GM18870 (cell line): ENCODE results near the gene GH1.
"Not testable (repeated sequence)": the region's sequence is repeated elsewhere in the genome, so short reads cannot be mapped to it uniquely, and the experiment has no call there.

Experiments
- ATAC-seq: cut with Tn5 transposase; IDR thresholded peaks from one replicate; pipeline ENCODE4 v1.9.1; 2021; ENCODE audit warnings: moderate library complexity; ENCODE audit not compliant: unreplicated experiment

Gene GH1

DNA sequence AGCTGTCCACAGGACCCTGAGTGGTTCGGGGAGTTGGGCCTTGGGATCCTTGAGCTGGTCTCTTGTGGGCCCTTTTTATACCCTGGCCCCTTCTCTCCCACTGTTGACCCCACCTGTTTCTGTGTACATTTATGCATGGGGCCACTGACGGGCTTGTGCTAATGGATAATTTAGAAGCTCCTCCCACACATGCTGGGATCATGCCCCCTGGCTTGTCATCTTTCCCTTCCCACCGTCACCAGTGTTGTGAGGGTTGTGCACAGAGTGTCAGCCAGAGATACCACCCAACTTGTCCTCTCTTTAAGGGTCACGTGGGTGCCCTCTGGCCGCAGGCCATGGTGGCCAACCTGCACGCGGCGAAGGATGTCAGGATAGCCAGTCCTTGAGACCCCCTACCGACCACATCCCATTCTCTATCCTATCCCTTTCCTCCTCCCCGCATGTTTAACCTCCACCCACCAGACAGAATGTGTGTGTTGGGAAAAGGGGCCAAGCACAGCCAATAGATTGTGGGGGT lies at the start of gene GH1:
Gene GH1 (minus strand): TSS at position 51 of the 517 bp plus-strand sequence. CDS start 63 bp downstream, outside the sequence.
- not testable (repeated sequence) for ATAC-seq

GRCh38 chr17:63967953-63968352 lies 49.3 kb upstream of the GH1 start:
- ATAC-seq: no peak

DNA sequence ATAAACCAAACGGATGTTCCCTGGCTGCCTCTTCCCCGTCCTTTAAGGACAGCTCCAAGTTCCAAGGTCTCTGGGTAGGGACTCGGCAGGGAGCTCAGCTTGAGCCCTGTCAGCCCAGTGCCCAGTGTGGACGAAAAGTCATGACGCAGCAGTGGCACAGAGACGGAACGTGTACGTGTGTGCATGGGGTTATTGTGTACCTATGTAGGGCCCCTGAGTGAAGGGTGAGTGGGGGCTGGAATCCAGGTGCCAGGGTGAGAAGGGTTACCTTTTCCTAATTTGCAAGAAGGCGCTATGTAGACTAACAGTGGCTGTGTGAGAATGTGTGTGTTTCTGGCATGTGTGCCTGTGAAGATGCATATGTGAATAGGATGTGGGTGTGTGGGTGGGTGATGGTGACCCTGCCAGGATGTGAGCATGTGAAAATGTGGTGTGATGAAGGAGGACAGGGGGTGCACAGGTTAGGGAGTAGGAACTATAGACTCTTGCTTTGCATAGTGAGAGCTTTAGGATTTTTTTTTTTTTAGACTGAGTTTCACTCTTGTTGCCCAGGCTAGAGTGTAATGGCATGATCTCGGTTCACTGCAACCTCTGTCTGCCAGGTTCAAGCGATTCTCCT lies 48.1 kb upstream of the GH1 start:
- no peak for ATAC-seq

DNA sequence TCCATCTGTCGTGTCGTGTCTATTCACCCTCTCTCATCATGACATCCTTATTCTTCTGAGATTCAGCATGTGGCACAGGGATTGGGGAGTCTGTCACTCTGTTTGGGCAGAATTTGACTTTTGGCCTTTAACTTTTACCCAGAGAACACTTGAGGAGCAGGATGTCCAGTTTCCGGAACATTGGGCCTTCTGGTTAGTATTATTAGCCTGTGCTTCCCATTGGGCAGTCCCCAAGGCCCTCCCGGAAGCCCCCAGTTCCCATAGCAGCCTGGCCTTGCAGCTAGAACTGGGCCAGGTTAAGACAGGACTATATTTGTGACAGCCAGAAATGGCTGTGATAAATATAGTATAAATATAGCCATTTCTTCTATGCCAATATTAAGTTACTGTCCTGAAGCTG lies 44.5 kb upstream of the GH1 start:
- no peak for ATAC-seq

- no peak for ATAC-seq
Observed at GRCh38 chr17:63962298-63962744, 43.7 kb upstream of the GH1 start.

- no peak for ATAC-seq
Observed at GRCh38 chr17:63961355-63962212, 42.9 kb upstream of the GH1 start.

GRCh38 chr17:63960430-63960829 lies 41.8 kb upstream of the GH1 start:
- ATAC-seq: no peak

GRCh38 chr17:63960006-63960405 lies 41.4 kb upstream of the GH1 start:
- ATAC-seq: no peak

DNA sequence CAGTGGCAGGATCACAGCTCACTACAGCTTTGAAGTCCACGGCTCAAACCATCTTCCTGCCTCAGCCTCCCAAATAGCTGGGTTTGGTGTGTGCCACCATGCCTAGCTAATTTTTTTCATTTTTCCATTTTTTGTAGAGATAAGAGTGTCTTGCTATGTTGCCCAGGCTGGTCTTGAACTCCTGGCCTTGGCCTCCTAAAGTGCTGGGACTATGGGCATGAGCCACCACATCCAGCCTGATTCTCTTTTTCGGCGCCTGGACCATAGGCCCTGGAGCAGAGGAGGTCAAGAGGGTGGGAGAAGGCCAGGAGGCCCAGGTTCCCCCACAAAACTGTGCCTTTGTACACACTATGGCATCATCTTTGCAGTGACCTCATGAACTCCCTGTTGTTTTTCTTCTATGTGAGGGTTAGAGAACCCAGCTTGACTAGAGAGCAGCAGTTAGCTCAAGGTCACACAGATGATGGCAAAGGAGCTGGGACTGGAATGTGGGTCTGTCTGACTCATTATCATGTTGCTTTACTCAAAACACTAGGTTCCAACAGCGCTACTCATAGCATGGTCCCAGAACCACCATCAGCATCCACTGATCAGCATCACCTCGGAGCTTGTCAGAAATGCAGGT lies 37.8 kb upstream of the GH1 start:
- ATAC-seq: no peak

DNA sequence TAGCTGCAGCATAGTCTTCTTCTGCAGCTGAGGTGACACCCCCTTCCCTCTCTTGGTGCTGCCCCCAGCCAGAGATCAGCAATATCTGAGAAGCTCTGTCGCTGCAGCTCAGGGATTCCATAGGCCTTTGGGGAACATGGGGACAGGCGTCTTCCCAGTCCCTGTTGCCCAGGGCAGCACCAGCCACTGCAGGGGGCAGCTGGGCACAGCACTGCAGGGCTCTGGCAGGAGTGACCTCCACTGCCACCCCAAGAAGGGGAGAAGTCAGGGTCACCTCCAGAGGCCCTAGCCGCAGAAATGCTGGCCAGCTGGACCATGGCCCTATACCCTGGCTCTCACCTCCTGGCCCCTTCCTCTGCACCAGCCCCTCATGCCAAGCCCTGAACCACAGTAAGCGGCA lies 37.2 kb upstream of the GH1 start:
- ATAC-seq: no peak

DNA sequence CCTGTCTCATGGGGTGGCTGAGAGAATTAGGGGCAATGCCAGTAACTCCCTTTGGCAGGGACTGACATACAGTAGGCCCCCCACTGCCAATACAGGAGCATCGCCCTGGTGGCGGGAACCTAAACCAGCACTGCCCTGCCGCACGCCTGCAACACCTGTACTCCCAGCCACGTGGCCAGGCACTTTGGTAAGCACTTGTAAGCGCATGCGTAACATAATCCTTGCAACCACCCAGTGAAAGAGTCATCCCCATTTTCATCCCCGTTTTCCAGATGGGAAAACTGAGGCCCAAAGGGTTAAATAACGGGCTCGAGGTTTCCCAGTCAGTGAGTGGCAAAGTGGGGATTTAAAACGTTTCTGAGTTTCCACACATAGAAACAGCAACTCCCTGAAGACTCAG lies 36.6 kb upstream of the GH1 start:
- no peak for ATAC-seq

DNA sequence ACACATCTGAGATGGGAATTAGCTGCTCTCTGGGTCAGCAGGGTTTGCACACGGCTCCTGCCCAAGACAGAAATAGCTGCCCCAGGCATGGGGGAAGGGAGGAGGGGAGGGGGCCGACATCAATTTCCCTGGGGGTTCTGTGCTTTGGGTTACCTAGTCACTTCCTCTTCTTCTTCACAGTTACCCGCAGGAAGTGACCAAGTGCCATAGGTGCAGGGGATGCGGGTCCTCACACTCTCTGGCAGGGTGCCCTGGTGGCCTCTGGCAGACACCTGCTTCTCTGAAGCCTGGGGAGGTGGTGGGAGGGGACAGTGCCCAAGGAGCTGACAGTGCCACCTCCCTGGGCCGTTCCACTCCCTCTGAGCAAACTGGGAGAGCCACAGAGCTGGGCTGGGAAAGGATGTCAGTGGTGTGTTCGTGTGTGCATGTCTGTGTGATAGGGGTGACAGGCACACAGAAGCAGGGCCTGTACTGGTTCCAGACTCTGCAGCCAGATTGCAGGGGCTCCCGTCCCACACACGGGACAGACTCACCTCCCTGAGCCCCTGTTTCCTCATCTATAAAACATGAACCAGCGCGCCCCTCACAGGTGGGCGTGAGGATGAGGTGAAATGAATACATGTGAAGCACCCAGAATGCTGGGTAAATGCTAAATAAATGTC lies 35.9 kb upstream of the GH1 start:
- no peak for ATAC-seq

GRCh38 chr17:63950940-63951907 lies 32.6 kb upstream of the GH1 start:
- no peak for ATAC-seq

DNA sequence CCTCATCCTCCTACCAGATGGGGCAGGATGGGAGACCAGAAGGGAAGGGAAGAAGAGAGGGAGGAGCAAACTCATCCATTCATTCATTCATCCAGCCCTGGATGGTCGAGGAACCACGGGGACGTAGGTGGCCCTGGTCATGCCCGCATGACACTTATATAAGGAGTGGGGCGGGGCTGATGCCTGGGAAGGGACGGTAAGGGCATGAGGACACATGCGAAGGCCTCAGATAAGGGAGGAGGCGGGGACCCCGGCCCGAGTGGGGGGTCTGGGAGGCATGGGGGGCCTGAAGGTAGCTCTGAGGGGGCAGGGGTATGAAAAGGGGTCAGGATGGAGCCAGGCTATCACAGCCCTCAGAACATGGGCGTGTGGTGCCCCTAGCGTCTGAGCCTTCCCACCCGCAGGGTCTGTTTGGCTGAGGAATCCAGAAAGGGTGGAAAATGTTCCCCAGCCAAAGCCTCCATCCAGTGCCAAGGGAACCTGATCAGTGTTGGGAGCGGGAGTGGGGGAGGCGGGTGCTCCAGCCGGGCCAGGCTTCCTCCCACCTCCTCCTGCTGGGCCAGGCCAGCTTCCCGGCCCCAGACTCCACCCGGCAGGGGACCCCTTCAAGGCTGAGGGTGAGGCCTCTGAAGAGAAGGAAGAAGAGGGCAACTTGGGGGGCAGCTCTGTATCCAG lies 31.1 kb upstream of the GH1 start:
- ATAC-seq: no peak

DNA sequence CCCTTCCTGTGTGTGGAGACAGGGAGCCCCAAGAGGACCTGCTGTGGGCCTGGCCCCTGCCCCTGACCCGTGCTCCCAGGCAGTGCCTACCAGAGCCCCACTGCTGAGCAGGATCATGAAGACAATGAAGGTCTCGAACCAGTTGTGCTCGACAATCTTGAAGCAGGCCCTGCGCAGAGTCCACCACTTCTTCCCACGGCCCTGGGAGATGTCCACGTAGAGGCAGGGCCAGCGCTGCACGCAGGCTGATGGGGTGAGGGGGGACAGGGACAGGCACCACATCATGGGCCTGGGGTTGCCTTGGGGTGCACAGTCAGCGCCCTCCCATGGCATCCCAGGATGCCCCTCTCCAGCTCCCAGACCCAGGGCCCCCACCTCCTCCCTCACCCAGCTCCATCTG lies 29.9 kb upstream of the GH1 start:
- ATAC-seq: no peak

GRCh38 chr17:63947711-63948330 lies 29.2 kb upstream of the GH1 start:
- no peak for ATAC-seq

GRCh38 chr17:63946440-63947363 lies 28.1 kb upstream of the GH1 start:
- ATAC-seq: no peak
